Measurements from ENCODE around the gene MXD3.
"Not testable (repeated sequence)": the region's sequence is repeated elsewhere in the genome, so short reads cannot be mapped to it uniquely, and the experiment has no call there.

MXD3 gene

DNA sequence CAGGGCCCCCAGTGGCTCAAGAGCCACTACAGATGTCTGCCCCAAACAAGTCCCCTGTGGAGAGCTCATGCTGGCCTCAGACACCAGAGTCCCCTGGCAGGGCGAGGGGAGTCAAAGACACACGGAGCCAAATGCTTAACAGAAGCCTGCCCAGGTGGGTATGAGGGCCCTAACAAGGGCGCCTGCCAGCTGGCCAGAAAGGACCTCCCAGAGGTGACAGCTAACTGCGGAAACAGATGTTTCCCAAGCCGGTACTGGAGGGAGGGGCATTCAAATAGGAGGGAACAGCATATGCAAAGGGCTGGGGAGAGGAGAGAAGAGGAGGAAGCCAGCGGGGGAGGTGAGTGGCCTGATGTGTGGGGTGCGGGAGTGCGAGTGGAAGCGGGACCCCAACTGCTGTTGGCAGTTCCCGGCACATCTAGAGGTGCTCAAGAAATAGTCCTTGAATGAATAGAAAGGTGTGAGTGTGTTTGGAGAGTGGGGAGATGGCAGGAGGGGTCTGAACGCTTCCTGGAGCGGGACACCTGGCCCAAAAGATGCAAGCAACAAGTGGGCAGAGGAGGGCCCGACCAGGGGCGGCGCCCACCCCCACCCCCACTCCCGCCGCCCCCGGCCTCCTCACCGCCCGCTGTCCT is 824 bp downstream of the MXD3 start:
- TF ChIP-seq, protein P1, sequence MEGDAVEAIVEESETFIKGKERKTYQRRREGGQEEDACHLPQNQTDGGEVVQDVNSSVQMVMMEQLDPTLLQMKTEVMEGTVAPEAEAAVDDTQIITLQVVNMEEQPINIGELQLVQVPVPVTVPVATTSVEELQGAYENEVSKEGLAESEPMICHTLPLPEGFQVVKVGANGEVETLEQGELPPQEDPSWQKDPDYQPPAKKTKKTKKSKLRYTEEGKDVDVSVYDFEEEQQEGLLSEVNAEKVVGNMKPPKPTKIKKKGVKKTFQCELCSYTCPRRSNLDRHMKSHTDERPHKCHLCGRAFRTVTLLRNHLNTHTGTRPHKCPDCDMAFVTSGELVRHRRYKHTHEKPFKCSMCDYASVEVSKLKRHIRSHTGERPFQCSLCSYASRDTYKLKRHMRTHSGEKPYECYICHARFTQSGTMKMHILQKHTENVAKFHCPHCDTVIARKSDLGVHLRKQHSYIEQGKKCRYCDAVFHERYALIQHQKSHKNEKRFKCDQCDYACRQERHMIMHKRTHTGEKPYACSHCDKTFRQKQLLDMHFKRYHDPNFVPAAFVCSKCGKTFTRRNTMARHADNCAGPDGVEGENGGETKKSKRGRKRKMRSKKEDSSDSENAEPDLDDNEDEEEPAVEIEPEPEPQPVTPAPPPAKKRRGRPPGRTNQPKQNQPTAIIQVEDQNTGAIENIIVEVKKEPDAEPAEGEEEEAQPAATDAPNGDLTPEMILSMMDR (IDR thresholded peaks at IDR 0.05; ENCODE audit: low read depth, low read length), result no peak

DNA sequence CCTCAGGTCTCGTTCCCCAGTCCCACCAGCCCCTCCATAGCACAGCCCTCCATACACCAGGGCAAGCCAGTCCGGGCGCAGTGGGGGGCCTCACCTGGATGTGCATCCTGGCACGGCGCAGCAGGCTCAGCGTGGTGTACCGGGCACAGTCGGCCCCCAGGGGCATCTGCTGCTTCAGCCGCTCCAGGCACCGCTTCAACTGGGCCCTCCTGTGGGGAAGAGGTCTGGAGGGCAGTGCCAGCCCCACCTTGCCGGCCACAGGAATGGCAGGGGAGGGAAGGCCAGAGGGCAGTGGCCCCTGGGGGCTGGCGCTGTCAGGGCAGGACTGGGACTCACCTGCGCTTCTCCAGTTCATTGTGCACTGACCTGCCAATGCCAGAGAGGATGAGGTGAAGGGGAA is 1.4 kb downstream of the MXD3 start:
- TF ChIP-seq, protein P1 (IDR thresholded peaks at IDR 0.05; ENCODE audit: low read depth, low read length), result no peak
- peak overlapping the region; percentile 66 for H3K4me3 ChIP-seq (ENCODE audit: low read depth, low read length)

More for the DNA sequence above, 824 bp downstream of the MXD3 start:
- peak overlapping the region; percentile 66 for H3K4me3 ChIP-seq (ENCODE audit: low read depth, low read length)

DNA sequence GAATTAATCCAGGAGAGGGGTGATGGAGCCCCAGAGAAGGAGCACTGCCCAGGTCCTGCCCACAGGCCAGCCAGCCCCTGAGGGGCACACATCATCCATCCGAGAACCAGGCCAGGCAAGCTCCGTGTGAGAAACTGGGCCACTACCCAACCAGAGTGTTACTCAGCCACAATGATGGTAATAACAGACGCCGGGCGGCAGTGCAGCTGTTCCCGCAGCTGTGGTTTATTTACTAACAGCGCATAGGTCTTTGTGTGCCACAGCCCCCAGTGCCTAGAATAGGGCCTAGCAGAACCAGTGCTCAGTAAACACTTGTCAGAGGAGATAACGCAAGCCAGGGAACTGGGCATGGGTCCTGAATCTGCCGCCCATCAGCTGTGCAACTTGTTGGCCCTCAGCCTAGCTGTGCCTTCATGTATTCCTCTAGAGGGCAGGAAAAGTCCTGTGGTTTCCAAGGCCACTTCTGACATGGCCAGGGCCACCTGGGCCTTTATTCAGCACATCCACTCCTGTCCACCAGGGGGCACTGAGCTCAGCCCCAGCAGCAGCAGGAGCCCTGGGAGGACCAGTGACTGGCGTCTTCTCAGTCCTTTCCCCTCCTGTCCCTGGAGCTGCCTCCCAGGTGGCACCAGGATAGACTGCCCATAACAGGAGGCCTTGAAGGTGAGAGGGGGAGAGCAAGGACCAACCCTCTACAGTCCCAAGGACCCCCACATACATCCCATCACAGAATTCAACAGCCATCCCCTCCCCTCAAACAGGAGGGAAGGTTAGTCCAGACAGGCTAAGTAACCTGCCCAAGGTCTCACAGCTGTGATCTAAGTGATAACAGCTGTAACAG is 2.1 kb downstream of the MXD3 start:
- no peak overlapping the region for H3K4me3 ChIP-seq (ENCODE audit: low read depth, low read length)
- TF ChIP-seq, protein P1 (IDR thresholded peaks at IDR 0.05; ENCODE audit: low read depth, low read length), result peak; percentile 74

DNA sequence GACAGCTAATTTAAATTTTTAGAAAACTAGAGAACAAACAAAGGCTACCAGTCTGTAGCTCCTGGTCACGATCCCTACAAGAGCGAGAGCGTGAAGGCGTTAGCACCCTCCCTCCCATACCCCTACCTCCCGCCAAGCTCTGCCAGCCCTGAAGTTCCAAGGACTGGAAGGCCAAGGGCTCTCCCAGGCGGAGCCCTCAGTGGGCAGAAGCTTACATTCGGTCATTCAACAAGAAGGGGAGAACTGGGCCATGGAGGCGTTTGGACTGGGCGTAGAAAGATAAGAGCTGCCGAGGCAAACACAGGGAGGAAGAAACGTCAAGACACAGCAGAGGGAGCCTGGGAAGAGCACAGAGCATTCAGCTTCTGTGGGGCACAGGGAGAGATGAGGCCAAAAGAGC is 3.0 kb downstream of the MXD3 start:
- no peak overlapping the region for H3K4me3 ChIP-seq (ENCODE audit: low read depth, low read length)
- TF ChIP-seq, protein P1 (IDR thresholded peaks at IDR 0.05; ENCODE audit: low read depth, low read length), result no peak

DNA sequence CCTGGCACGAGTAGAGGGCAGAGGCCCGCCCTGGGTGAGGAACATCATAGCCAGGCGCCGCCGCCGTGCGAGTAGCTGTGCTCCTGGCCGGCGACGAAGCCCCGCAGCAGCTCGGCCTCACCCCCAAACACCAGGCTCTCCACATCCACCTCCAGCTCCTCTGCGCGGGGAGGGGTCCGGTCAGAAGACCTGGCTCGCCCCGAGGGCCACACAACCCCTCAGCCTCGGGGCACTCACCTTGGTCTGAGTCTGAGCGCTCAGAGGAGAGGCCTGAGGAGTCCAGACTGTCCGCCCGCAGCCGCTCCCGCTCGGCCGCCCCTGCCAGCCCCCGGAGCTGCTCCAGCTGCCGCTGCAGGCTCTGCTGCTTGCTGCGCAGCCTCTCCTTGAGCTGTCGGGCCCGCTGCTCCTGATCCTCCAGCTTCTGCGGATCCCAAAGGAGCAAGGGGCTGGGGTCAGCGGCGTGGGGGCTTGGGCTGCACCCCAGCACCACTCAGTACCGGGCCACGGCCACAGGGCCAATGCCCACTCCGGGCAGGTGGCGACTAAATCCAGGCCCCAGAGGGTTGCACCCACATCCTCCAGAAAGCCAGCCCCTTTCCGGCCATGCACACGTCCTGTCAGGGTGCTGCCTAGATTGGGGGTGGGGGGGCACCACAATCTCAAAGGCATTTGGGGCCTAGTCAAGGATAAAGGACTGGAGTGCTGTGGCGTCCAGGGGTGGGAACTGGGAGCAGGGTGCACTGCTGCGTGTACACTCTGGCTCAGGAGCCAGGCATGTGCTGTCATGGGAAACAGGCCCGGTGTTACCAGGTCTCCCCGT is 3.9 kb downstream of the MXD3 start:
- TF ChIP-seq, protein P1 (IDR thresholded peaks at IDR 0.05; ENCODE audit: low read depth, low read length), result no peak
- H3K4me3 ChIP-seq (ENCODE audit: low read depth, low read length), result no peak overlapping the region

DNA sequence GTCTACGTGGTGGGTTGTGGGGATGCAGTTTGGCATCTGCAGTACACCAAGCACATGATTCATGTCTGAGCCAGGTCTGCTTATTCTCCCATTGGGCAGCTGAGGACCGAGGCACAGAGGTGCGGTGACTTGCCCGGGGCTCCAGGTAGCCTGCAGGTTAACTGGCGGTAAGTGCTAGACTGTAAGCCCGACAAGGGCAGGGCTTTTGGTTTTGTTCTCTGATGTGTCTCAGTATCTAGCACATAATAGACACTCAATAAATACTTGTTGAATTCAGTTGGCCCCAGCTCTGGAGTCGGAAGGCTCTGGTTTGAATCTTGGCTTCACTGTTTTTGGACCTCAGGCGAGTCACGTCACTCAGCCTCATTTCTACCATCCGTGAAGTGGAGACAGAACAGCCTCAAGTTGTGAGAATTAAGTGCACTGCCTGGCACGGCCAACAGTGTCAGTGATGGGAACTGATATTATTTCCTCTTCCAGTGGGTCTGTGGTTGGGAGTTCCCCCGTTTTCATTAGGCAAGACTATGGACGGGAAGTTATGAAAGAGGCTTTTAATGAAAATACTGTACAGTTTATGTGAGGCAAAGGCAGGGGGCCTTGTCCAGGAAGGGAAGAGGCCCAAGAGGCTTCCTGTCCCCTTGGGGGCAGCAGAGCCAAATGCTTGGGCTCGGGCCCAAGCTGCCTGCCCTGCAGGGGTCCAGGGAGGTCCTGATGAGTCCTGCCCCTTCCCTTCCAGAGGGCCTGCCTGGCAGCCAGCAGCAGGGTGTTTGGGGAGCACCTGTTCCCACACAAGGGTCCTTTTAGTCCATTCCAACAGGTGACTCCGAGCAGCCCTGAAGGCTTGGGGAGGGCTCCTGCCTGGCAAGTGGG is 4.8 kb downstream of the MXD3 start:
- H3K4me3 ChIP-seq (ENCODE audit: low read depth, low read length), result no peak overlapping the region
- TF ChIP-seq, protein P1 (IDR thresholded peaks at IDR 0.05; ENCODE audit: low read depth, low read length), result no peak

DNA sequence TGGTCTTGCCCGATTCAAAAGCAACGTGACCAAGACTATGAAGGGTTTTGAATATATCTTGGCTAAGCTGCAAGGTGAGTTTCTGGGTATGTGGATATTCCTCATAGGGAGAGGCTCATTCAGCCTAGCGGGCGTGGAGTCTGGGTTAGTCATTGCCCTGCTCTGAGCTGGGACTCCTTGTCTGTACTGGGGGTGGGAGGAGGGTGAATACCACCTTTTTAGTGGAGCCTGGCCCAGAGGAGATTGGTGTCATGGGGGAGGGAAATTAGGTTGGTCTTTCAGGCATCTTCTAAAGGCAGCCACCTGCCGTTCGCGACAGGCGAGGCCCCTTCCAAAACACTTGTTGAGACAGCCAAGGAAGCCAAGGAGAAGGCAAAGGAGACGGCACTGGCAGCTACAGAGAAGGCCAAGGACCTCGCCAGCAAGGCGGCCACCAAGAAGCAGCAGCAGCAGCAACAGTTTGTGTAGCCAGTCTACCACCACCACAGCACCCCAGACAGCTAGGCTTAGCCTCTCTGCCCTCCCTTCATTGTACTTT is 5.5 kb downstream of the MXD3 start:
- H3K4me3 ChIP-seq (ENCODE audit: low read depth, low read length), result not testable (repeated sequence)

All from WI38 (cell line).